Stimulated activated CD4-positive, alpha-beta T cell treated with anti-CD3 and anti-CD28 coated beads, TNF-alpha, amount 100 ng/mL, for 48 hours (primary cell): ENCODE results near the gene CLASP1.

ENCODE experiments used
- DNase-seq, 3 donors: peaks; one replicate each; pipeline ENCODE4 v3.0.0-alpha.2; 2020; ENCODE audit warnings: low read depth in 3 of 3

CLASP1 gene

DNA sequence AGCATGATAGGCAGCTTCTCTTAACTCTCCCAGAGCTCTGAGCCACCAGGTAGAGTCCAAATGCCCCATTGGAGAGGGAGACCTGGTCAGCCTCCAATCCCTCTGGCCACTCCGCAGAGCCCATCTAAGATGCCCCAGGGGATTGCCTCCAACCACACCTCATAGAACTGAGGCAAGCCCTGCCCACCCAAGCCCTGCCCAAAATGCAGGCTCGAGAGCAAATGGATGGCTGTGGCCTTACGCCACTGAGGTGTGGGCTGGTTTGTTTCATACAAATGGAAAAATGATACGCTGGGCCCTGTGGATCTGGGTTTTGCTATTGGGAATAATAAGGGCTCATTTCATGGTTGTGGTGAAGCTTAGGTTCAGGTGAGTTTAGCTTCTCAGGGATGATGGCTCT is 361.3 kb downstream of the CLASP1 start:
- no peak for DNase-seq
